Measurements from ENCODE around the gene RRP1.

DNA sequence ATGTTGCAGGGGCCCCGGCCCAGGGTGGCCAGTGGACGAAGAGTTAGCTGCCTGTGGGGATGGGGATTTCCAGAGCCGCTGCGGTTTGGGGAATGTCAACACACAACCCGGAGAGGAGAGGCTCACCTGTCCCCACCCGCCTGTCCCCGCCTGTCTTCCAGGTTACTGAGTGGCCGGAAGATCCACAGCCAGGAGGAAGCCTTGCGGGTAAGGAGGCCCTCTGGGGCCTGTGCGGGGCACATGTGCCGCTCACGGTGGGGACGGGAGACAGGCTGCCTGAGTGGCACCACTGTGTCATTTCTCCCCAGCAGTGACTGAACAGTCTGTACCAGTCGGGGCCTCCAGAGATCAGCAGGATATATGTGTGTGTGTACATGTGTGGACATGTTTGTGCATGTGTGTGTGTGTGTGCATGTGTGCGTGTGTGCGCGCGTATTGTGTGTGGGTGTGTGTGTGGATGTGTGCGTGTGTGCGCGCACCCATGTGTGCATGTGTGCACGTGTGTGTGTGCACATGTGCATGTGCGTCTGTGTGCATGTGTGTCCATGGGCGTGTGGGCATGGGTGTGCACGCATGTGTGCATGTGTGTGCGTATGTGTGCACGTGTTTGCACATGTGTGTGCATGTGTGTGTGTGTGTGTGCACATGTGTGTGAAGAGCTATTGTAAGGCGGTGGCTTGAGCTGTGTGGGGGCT is 38.9 kb upstream of the RRP1 start:
- TF ChIP-seq, protein P1, sequence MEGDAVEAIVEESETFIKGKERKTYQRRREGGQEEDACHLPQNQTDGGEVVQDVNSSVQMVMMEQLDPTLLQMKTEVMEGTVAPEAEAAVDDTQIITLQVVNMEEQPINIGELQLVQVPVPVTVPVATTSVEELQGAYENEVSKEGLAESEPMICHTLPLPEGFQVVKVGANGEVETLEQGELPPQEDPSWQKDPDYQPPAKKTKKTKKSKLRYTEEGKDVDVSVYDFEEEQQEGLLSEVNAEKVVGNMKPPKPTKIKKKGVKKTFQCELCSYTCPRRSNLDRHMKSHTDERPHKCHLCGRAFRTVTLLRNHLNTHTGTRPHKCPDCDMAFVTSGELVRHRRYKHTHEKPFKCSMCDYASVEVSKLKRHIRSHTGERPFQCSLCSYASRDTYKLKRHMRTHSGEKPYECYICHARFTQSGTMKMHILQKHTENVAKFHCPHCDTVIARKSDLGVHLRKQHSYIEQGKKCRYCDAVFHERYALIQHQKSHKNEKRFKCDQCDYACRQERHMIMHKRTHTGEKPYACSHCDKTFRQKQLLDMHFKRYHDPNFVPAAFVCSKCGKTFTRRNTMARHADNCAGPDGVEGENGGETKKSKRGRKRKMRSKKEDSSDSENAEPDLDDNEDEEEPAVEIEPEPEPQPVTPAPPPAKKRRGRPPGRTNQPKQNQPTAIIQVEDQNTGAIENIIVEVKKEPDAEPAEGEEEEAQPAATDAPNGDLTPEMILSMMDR (IDR thresholded peaks at IDR 0.05): no peak
- no peak for TF ChIP-seq POLR2A (IDR thresholded peaks at IDR 0.05)
